Measurements from ENCODE around the gene MAD1L1. TPM values are rescaled to one million over a fixed set of nuclear protein-coding genes. Genes with fewer than 3 reads are reported as not detected.

MAD1L1 gene
- total RNA-seq, 2 experiments from 2014 or later: 157 to 160 TPM

DNA sequence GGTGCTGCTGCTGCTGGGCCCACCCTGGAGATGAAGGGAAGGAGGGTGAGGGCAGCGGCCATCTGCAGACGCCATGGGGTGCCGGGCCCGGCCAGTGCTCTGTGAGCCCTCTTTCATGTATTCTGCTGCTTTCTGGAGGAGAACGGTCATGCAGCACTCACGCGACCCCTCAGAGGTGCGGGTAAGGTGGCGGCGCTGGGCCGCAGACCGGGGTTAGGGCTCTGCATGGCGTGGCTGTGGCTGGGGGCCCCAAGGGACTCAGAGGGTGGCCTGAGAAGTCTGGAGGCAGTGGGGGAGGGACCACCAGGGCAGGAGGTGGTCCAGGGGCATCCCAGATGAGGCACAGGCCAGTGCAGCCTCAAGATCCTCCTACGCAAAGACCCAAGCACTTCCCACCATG lies 287.2 kb downstream of the MAD1L1 start:
- H3K4me1 Mint-ChIP-seq (ENCODE audit: low read depth): peaks cover 43% of the 10 kb centered on the region
- DNase-seq (peak in 1 of 14 experiments; percentile 4), ATAC-seq (ENCODE audit: poor library complexity) (no peak)
- no peaks in the 10 kb centered on the region for H3K27me3 ChIP-seq (ENCODE audit: control insufficient read depth in 1 of 2, insufficient read depth in 2 of 2, low read length in 2 of 2)
- H3K27me3 Mint-ChIP-seq: peaks cover under 1% of the 10 kb centered on the region
- CTCF ChIA-PET: no interaction called here
- intact Hi-C loops (cut with DNase I, micrococcal nuclease): no loop called here
- no peak overlapping the region for H3K27ac ChIP-seq (ENCODE audit: low read depth in 1 of 2, low read length in 2 of 2)
- H3K4me1 ChIP-seq (ENCODE audit: insufficient read depth, low read length): peaks cover 47% of the 10 kb centered on the region
- peaks cover 4% of the 10 kb centered on the region for H3K36me3 Mint-ChIP-seq (ENCODE audit: low read depth)
- no peak overlapping the region for H3K27ac Mint-ChIP-seq
- H3K36me3 ChIP-seq (ENCODE audit: insufficient read depth, low read length): no peaks in the 10 kb centered on the region
- TF ChIP-seq, protein P1, sequence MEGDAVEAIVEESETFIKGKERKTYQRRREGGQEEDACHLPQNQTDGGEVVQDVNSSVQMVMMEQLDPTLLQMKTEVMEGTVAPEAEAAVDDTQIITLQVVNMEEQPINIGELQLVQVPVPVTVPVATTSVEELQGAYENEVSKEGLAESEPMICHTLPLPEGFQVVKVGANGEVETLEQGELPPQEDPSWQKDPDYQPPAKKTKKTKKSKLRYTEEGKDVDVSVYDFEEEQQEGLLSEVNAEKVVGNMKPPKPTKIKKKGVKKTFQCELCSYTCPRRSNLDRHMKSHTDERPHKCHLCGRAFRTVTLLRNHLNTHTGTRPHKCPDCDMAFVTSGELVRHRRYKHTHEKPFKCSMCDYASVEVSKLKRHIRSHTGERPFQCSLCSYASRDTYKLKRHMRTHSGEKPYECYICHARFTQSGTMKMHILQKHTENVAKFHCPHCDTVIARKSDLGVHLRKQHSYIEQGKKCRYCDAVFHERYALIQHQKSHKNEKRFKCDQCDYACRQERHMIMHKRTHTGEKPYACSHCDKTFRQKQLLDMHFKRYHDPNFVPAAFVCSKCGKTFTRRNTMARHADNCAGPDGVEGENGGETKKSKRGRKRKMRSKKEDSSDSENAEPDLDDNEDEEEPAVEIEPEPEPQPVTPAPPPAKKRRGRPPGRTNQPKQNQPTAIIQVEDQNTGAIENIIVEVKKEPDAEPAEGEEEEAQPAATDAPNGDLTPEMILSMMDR (IDR thresholded peaks at IDR 0.05): no peak
- no peak overlapping the region for H3K4me3 Mint-ChIP-seq
- H3K4me3 ChIP-seq (ENCODE audit: low read length): no peak overlapping the region
- POLR2A ChIA-PET: no interaction called here
- H3K9me3 ChIP-seq (ENCODE audit: control insufficient read depth in 1 of 2, insufficient read depth in 1 of 2, low read length in 2 of 2): no peaks in the 10 kb centered on the region
- H3K9me3 Mint-ChIP-seq: no peaks in the 10 kb centered on the region

DNA sequence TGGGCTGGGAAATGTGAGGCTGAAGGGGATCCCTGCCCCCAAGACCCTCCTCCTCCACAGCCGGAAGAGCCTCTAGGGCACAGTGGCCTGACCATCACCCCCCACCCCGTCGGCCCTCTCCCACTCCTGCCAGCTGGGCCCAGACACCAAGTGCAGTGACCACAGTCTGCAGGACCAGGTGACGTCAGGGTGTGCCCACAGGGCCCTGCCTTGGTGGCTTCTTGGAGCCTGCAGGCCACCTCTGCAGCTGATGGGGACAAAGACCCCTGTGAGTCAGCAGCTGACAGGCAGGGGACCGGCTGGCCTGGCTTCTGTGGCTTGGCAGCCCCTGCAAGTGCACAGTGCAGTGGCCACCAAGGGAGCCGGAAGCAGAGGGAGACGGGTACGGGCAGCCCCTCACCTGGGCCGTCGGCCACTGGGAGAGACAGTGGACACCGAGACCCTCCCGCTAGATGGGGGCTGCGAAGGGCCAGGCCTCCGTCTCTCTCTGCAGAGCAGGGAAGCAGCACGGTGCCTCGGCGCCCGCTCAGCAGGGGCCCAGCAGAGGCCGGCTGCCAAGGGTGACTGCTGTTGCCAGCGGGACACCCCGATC lies 288.0 kb downstream of the MAD1L1 start:
- peaks cover 46% of the 10 kb centered on the region for H3K4me1 Mint-ChIP-seq (ENCODE audit: low read depth)
- no peak overlapping the region for H3K4me3 Mint-ChIP-seq
- ChIA-PET POLR2A (interaction anchor here (0.6 to 0.9 kb wide), 3 partner anchors 18 to 540 kb away, joined by 3 to 4 read pairs (median 3); no protein-coding TSS in a partner anchor), CTCF (no interaction called here)
- H3K4me1 ChIP-seq (ENCODE audit: insufficient read depth, low read length): peaks cover 52% of the 10 kb centered on the region
- DNase-seq (peak in 1 of 14 experiments; percentile 4), ATAC-seq (ENCODE audit: poor library complexity) (no peak)
- H3K27ac Mint-ChIP-seq: peak overlapping the region; percentile 100
- peaks cover 4% of the 10 kb centered on the region for H3K27me3 Mint-ChIP-seq
- H3K9me3 ChIP-seq (ENCODE audit: control insufficient read depth in 1 of 2, insufficient read depth in 1 of 2, low read length in 2 of 2): no peaks in the 10 kb centered on the region
- H3K36me3 Mint-ChIP-seq (ENCODE audit: low read depth): peaks cover 12% of the 10 kb centered on the region
- H3K27me3 ChIP-seq (ENCODE audit: control insufficient read depth in 1 of 2, insufficient read depth in 2 of 2, low read length in 2 of 2): no peaks in the 10 kb centered on the region
- TF ChIP-seq, protein P1 (IDR thresholded peaks at IDR 0.05): no peak
- no peak overlapping the region for H3K27ac ChIP-seq (ENCODE audit: low read depth in 1 of 2, low read length in 2 of 2)
- H3K36me3 ChIP-seq (ENCODE audit: insufficient read depth, low read length): no peaks in the 10 kb centered on the region
- H3K9me3 Mint-ChIP-seq: no peaks in the 10 kb centered on the region
- H3K4me3 ChIP-seq (ENCODE audit: low read length): no peak overlapping the region
- intact Hi-C loops (cut with DNase I, micrococcal nuclease): loop anchor here in 1 of 2 experiments (5.0 kb wide), 1 partner anchor 413 kb away; no protein-coding TSS in a partner anchor

DNA sequence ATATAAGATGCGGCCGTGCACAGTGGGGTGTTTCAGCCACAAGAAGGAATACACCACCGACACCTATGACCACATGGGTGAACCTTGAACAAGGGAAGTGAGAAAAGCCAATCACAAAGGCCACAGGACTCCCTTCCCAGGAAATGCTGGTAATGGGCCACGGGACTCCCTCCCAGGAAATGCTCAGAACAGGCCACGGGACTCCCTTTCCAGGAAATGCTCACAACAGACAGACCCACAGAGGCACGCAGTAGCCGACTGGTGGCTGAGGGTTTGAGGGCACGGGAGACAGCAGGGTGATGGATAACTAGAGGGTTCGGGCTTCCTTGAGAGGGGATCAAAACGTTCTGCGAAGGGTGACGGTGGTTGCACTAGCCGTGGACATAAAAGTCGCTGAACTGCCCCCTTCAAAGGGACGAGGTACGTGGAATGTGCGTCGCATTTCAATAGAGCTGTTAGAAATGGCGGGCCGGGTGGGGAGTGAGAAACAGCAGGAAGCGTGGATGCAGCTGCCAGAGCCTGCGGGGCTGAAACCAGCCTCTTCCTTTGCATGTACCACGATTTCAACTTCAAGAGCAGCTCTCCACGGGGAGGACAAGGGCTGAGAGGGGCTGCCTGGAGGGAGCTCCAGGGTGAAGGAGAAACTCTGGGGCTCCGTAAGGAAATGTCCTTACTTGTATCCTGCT lies 288.7 kb downstream of the MAD1L1 start:
- Mint-ChIP-seq H3K4me1 (ENCODE audit: low read depth) (peaks cover 48% of the 10 kb centered on the region), H3K27me3 (peaks cover 4% of the 10 kb centered on the region), H3K36me3 (ENCODE audit: low read depth) (peaks cover 18% of the 10 kb centered on the region), H3K4me3 (peak overlapping the region; percentile 20), H3K9me3 (no peaks in the 10 kb centered on the region), H3K27ac (peak overlapping the region; percentile 100)
- DNase-seq (no peak), ATAC-seq (ENCODE audit: poor library complexity) (no peak)
- POLR2A ChIA-PET: interaction anchor here (0.6 to 0.9 kb wide), 3 partner anchors 17 to 540 kb away, joined by 3 to 4 read pairs (median 3); no protein-coding TSS in a partner anchor
- Histone ChIP-seq H3K27ac (ENCODE audit: low read depth in 1 of 2, low read length in 2 of 2) (no peak overlapping the region), H3K4me3 (ENCODE audit: low read length) (no peak overlapping the region), H3K27me3 (ENCODE audit: control insufficient read depth in 1 of 2, insufficient read depth in 2 of 2, low read length in 2 of 2) (no peaks in the 10 kb centered on the region), H3K4me1 (ENCODE audit: insufficient read depth, low read length) (peaks cover 59% of the 10 kb centered on the region), H3K9me3 (ENCODE audit: control insufficient read depth in 1 of 2, insufficient read depth in 1 of 2, low read length in 2 of 2) (no peaks in the 10 kb centered on the region), H3K36me3 (ENCODE audit: insufficient read depth, low read length) (no peaks in the 10 kb centered on the region)
- CTCF ChIA-PET: no interaction called here
- intact Hi-C loops (cut with DNase I, micrococcal nuclease): loop anchor here in 1 of 2 experiments (5.0 kb wide), 1 partner anchor 413 kb away; no protein-coding TSS in a partner anchor
- TF ChIP-seq, protein P1 (IDR thresholded peaks at IDR 0.05): no peak
